K562 treated with DMSO at 1 percent for 4 hours (cell line): Measurements from ENCODE around the gene STX19. TPM values are rescaled to one million over a fixed set of nuclear protein-coding genes. Genes with fewer than 3 reads are reported as not detected.

Experiments used
- total RNA-seq: library from RNA; unstranded; fragments of 300-600 nt; gene quantifications from 2 replicates; pipeline ENCODE4 v1.2.3, GENCODE V29; 2022; ENCODE audit not compliant: insufficient read depth

STX19 gene
- not detected in 2 replicates for total RNA-seq

GRCh38 chr3:94028093-94028837 lies at the start of gene STX19:
Gene STX19 (minus strand): TSS chr3:94028597. CDS start chr3:94015269, 13,328 bp downstream.

GRCh38 chr3:94062513-94063404 lies 34.4 kb upstream of the STX19 start, which contains the start of the genes DHFR2 and NSUN3:
Gene DHFR2 (minus strand): TSS chr3:94062916. CDS start chr3:94061511, 1,405 bp downstream.
Gene NSUN3 (plus strand): TSS chr3:94063061. CDS start chr3:94063127, 66 bp downstream.

GRCh38 chr3:93979850-93980676 lies 48.3 kb downstream of the STX19 start, which contains the start of gene ARL13B:
Gene ARL13B (plus strand): TSS chr3:93980155. CDS start chr3:93980424, 269 bp downstream.

GRCh38 chr3:93973131-93974126 lies 55.0 kb downstream of the STX19 start, which contains the start of gene PROS1:
Gene PROS1 (minus strand): TSS chr3:93973896. CDS start chr3:93973749, 147 bp downstream.

Other genes with a start within 250 kb of the STX19 start
- 18.1 and 24.4 TPM in 2 replicates for gene PROS1, start 54.7 kb downstream of the STX19 start, total RNA-seq
- gene ARL13B, start 48.4 kb downstream of the STX19 start, total RNA-seq: 8.4 and 11.6 TPM in 2 replicates
- gene DHFR2, start 34.3 kb upstream of the STX19 start, total RNA-seq: 0.60 and 1.2 TPM in 2 replicates
- gene NSUN3, start 34.5 kb upstream of the STX19 start, total RNA-seq: 8.6 and 9.8 TPM in 2 replicates